Neural progenitor cell (in vitro differentiated cells): ENCODE measurements around the gene TXN2.

Source experiments
- CTCF ChIP-seq: fragments of 200-600 bp; sonication (generic); IDR thresholded peaks from 2 replicates; pipeline ENCODE4 v1.5.1; 2017; ENCODE audit warnings: antibody characterized with exemption, mild to moderate bottlenecking
- EZH2phosphoT487 ChIP-seq: fragments of 200-600 bp; sonication (generic); IDR thresholded peaks from 2 replicates; pipeline ENCODE4 v1.6.1; 2017; ENCODE audit warnings: antibody characterized with exemption

- TF ChIP-seq CTCF (no peak), EZH2phosphoT487 (no peak)
Observed at GRCh38 chr22:36419912-36420882, 61.2 kb downstream of the TXN2 start.
